Endothelial cell of umbilical vein (primary cell): ENCODE data around the gene SFTPD. TPM values are rescaled to one million over a fixed set of nuclear protein-coding genes. Genes with fewer than 3 reads are reported as not detected.

Experiments
- BruUV-seq: library from RNA; stranded (reverse); fragments of 400-500 nt; replicated peaks from 2 replicates; lab custom pipeline; 2021; lab: Mats Ljungman, UMichigan
- CTCF ChIA-PET: fragments of 300-600, 350-600 bp; sonication (Branson Sonifier 250); formaldehyde crosslinking; loops from one replicate; lab custom pipeline; 2021; ENCODE audit warnings: antibody characterized with exemption, inconsistent platforms; lab: Charles Lee
- POLR2A ChIA-PET: fragments of 300-600, 350-600 bp; sonication (Branson Sonifier 250); formaldehyde crosslinking; loops from one replicate; lab custom pipeline; 2021; ENCODE audit warnings: antibody characterized with exemption, inconsistent platforms; lab: Charles Lee
- DNase-seq: peaks from one replicate; pipeline ENCODE4 v3.0.0-alpha.2; 2011; ENCODE audit warnings: low read depth, low spot score
- FAIRE-seq: peaks from 2 replicates; lab custom pipeline; 2011; peaks lifted over from hg19 to GRCh38; lab: Jason Lieb, UNC
- H2AFZ ChIP-seq: 2 replicates; pipeline ENCODE4 v1.6.0; 2012; ENCODE audit warnings: low read depth, low read length, control low read depth, inconsistent platforms
- H3K27ac ChIP-seq: 2 replicates; pipeline ENCODE4 v1.5.1; 2011; ENCODE audit warnings: low read depth, mild to moderate bottlenecking, control low read depth, low read length, moderate library complexity; ENCODE audit not compliant: insufficient read depth
- H3K27me3 ChIP-seq, 2 experiments: 2 replicates each; pipeline versions ENCODE4 v1.6.0 to v1.6.1; 2011; ENCODE audit warnings: low read length in 2 of 2, mixed read lengths in 1 of 2; ENCODE audit not compliant: control insufficient read depth in 2 of 2, insufficient read depth in 2 of 2
- H3K36me3 ChIP-seq, 2 experiments: 2 replicates in 1 of 2; 3 replicates in 1 of 2; pipeline ENCODE4 v1.5.1; 2011; ENCODE audit warnings: low read length in 2 of 2, mild to moderate bottlenecking in 1 of 2, moderate library complexity in 1 of 2; ENCODE audit not compliant: control insufficient read depth in 2 of 2, insufficient read depth in 2 of 2; ENCODE audit errors: extremely low read depth in 1 of 2
- H3K4me1 ChIP-seq: 3 replicates; pipeline ENCODE4 v1.5.1; 2011; ENCODE audit warnings: mild to moderate bottlenecking, low read length; ENCODE audit not compliant: control insufficient read depth, insufficient read depth; ENCODE audit errors: extremely low read depth
- H3K4me2 ChIP-seq: 2 replicates; pipeline ENCODE4 v1.6.1; 2011; ENCODE audit warnings: low read length, control low read depth, mixed read lengths; ENCODE audit not compliant: insufficient read depth
- H3K4me3 ChIP-seq, 3 experiments: fragments of 200-600 bp in 1 of 3; sonication (generic), shearing (Covaris generic) in 1 of 3; replicated peaks in 1 of 3; 2 replicates each; pipeline ENCODE4 v1.5.1; 2011 to 2016; ENCODE audit warnings: control low read depth in 3 of 3, low read length in 3 of 3, mild to moderate bottlenecking in 2 of 3, inconsistent platforms in 1 of 3, low read depth in 1 of 3, moderate library complexity in 1 of 3; ENCODE audit not compliant: insufficient read depth in 1 of 3
- H3K79me2 ChIP-seq: 2 replicates; pipeline ENCODE4 v1.6.0; 2012; ENCODE audit warnings: low read length, inconsistent platforms; ENCODE audit not compliant: control insufficient read depth, insufficient read depth
- H3K9ac ChIP-seq: replicated peaks from 2 replicates; pipeline ENCODE3; 2011; ENCODE audit warnings: low read length, control low read depth; ENCODE audit not compliant: insufficient read depth; ENCODE audit errors: extremely low read depth
- H3K9me1 ChIP-seq: replicated peaks from 3 replicates; pipeline ENCODE4 v1.6.0; 2011; ENCODE audit warnings: mild to moderate bottlenecking, low read length; ENCODE audit not compliant: control insufficient read depth, insufficient read depth; ENCODE audit errors: extremely low read depth
- H3K9me3 ChIP-seq: replicated peaks from 2 replicates; pipeline ENCODE4 v1.5.1; 2012; ENCODE audit warnings: low read length, inconsistent platforms; ENCODE audit not compliant: control insufficient read depth, insufficient read depth
- H4K20me1 ChIP-seq: replicated peaks from 2 replicates; pipeline ENCODE3; 2011; ENCODE audit warnings: mild to moderate bottlenecking, low read length; ENCODE audit not compliant: control insufficient read depth, insufficient read depth; ENCODE audit errors: extremely low read depth
- CTCF ChIP-seq, 2 donors: IDR thresholded peaks; 1 replicate in 1 of 2; 2 replicates in 1 of 2; pipeline ENCODE4 v1.5.1; 2011; ENCODE audit warnings: low read length in 2 of 2, mild to moderate bottlenecking in 2 of 2, moderate library complexity in 2 of 2, control low read depth in 1 of 2, inconsistent platforms in 1 of 2, low read depth in 1 of 2; ENCODE audit not compliant: insufficient read depth in 1 of 2; ENCODE audit errors: extremely low read depth in 1 of 2
- EZH2 ChIP-seq: IDR thresholded peaks from 2 replicates; pipeline ENCODE4 v1.6.1; 2012; ENCODE audit warnings: borderline replicate concordance, low read depth, mild to moderate bottlenecking, moderate library complexity, low read length, inconsistent platforms; ENCODE audit not compliant: severe bottlenecking
- FOS ChIP-seq: IDR thresholded peaks from 2 replicates; pipeline ENCODE4 v1.6.1; 2011; ENCODE audit warnings: mild to moderate bottlenecking, low read length, moderate library complexity, borderline replicate concordance; ENCODE audit not compliant: insufficient read depth
- GATA2 ChIP-seq: IDR thresholded peaks from 2 replicates; pipeline ENCODE4 v1.7.0; 2011; ENCODE audit warnings: low read depth, mild to moderate bottlenecking, moderate library complexity, mixed read lengths, low read length; ENCODE audit not compliant: insufficient read length, insufficient read depth
- JUN ChIP-seq: IDR thresholded peaks from 2 replicates; pipeline ENCODE4 v1.6.1; 2011; ENCODE audit warnings: borderline replicate concordance, low read depth; ENCODE audit not compliant: insufficient read length, insufficient read depth
- MAX ChIP-seq: IDR thresholded peaks from 2 replicates; pipeline ENCODE4 v1.6.1; 2011; ENCODE audit not compliant: insufficient read depth, insufficient read length
- MYC ChIP-seq: IDR thresholded peaks from one replicate; pipeline ENCODE4 v1.6.1; 2011; ENCODE audit warnings: mild to moderate bottlenecking, low read depth, low read length
- POLR2A ChIP-seq: IDR thresholded peaks from 2 replicates; pipeline ENCODE4 v1.6.1; 2012; ENCODE audit warnings: low read depth, mild to moderate bottlenecking, control low read depth, low read length
- POLR2AphosphoS5 ChIP-seq: IDR thresholded peaks from 2 replicates; pipeline ENCODE4 v1.6.1; 2012; ENCODE audit warnings: low read depth, mild to moderate bottlenecking, control low read depth, low read length, moderate library complexity; ENCODE audit not compliant: insufficient read depth
- dilution Hi-C: fragments of 300-500 bp; cut with MboI; formaldehyde crosslinking; loops from one replicate; pipeline ENCODE4 v1.15.0; 2019; ENCODE audit warnings: low sequenced_read_pairs; ENCODE audit not compliant: extremely low pct_ligation_motif_present
- intact Hi-C: fragments of 100-400 bp; cut with micrococcal nuclease; formaldehyde crosslinking; loops from one replicate; pipeline ENCODE4 v1.10.0; 2022
- polyA plus RNA-seq, 4 experiments: library from polyadenylated mRNA; depleted of rRNA in 3 of 4; stranded (reverse) in 3 of 4; unstranded in 1 of 4; fragments of >200 nt; gene quantifications; 2 replicates each; pipeline versions ENCODE4 v1.2.1 to v1.2.3, GENCODE V29; 2011 to 2012; ENCODE audit warnings: missing spikeins in 1 of 4
- total RNA-seq: library from RNA; stranded (reverse); gene quantifications from 2 replicates; pipeline ENCODE4 v1.2.3, GENCODE V29; 2021

The SFTPD gene
- total and polyA plus RNA-seq, 2 donors (not counting 3 experiments of a cell fraction or from before 2014, with no cell fraction given) = not detected

- H3K4me1 ChIP-seq = peaks cover 6% of the 10 kb centered on the region
- no peaks in the 10 kb centered on the region for H3K9me1 ChIP-seq
- H3K4me2 ChIP-seq = no peak overlapping the region
- ChIA-PET CTCF (interaction anchor here (0.8 to 1.8 kb wide), 3 partner anchors 12 to 364 kb away, joined by 4 read pairs; no protein-coding TSS in a partner anchor), POLR2A (no interaction called here)
- no peak overlapping the region for H3K4me3 ChIP-seq
- H4K20me1 ChIP-seq = no peaks in the 10 kb centered on the region
- H2AFZ ChIP-seq = no peak overlapping the region
- no peak for TF ChIP-seq POLR2A
- no peak for TF ChIP-seq EZH2
- no peak for TF ChIP-seq JUN
- no peak for TF ChIP-seq CTCF (IDR thresholded peaks at IDR 0.05; ENCODE audit: extremely low read depth in 1 of 2, insufficient read depth in 1 of 2, low read depth in 1 of 2, low read length in 2 of 2)
- no peak for TF ChIP-seq POLR2AphosphoS5
- no peak for TF ChIP-seq MYC
- no peak for TF ChIP-seq FOS
- no peak for TF ChIP-seq MAX
- TF ChIP-seq GATA2 = no peak
- dilution Hi-C loops = no loop called here
- peaks cover 8 to 11% of the 10 kb centered on the region in 2 experiments for H3K27me3 ChIP-seq
- intact Hi-C loops = no loop called here
- H3K36me3 ChIP-seq = no peaks in the 10 kb centered on the region
- no peak for FAIRE-seq
- H3K27ac ChIP-seq = no peak overlapping the region
- H3K9ac ChIP-seq = no peak overlapping the region
- no peaks in the 10 kb centered on the region for H3K79me2 ChIP-seq
- DNase-seq = no peak
- H3K9me3 ChIP-seq = no peaks in the 10 kb centered on the region
- no TSS peak for BruUV-seq
Observed at GRCh38 chr10:79927111-79927828, 21.6 kb downstream of the SFTPD start.
